Tibial nerve (tissue), 4 donors: ENCODE measurements around the gene PRDM1.

Experiments used
- EP300 ChIP-seq, 2 donors: sonication (generic); formaldehyde crosslinking; IDR thresholded peaks; one replicate each; pipeline ENCODE4 v1.6.1; 2017; ENCODE audit warnings: antibody characterized with exemption in 2 of 2, mild to moderate bottlenecking in 1 of 2
- POLR2A ChIP-seq, 2 donors: fragments of 450-650 bp; IDR thresholded peaks; one replicate each; pipeline ENCODE4 v1.6.1; 2017; ENCODE audit warnings: antibody characterized with exemption in 2 of 2, mild to moderate bottlenecking in 2 of 2, moderate library complexity in 2 of 2
- TF ChIP-seq, protein P1 (sequence below), 5 experiments: fragments of 200-600 bp in 3 of 5; fragments of 450-650 bp in 2 of 5; sonication (generic) in 3 of 5; IDR thresholded peaks; one replicate each; pipeline ENCODE4 v1.5.1; 2016 to 2019; ENCODE audit warnings: antibody characterized with exemption in 5 of 5, mild to moderate bottlenecking in 3 of 5, moderate library complexity in 2 of 5

DNA sequence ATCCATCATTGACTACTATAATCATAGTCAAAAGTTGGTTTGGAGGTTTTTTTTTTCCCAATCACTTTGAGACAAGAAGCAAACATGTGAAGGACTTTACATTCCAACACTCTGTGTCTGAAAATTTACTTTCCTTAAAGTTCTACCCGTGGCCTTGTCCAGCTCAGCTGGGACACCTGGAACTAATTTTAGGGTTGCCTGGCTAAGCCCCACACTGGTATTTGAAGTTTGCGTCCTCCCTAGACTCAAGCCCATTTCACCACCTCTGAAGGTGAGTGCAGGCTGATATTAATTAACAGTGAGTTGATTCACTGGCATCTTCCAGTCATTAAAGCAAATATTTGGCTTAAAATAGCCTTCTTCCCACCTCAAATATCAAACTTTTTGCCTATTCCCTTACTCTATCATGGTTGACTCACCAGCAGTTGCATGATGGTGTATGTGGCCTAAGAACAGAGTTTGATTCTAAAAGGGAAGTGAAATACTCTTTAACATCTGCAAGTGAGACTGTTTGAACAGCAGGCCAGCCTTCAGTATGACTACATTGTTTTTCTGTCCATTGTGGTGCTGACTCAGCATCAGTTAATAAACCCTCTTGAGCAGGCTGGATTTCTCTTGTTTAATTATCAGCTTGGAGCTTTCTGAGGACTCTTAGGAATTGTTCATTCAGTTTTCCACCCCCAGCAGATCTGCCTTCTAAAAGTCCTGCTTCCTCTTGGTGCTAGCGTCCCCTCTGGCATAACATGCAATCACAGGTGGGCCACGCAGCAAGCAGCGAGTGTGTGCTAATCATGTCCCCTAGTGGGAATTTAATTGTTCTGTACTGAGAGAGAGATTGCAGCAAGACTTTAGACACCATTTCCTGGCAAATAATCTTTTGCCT lies 1.8 kb upstream of the PRDM1 start:
- TF ChIP-seq, protein P1, sequence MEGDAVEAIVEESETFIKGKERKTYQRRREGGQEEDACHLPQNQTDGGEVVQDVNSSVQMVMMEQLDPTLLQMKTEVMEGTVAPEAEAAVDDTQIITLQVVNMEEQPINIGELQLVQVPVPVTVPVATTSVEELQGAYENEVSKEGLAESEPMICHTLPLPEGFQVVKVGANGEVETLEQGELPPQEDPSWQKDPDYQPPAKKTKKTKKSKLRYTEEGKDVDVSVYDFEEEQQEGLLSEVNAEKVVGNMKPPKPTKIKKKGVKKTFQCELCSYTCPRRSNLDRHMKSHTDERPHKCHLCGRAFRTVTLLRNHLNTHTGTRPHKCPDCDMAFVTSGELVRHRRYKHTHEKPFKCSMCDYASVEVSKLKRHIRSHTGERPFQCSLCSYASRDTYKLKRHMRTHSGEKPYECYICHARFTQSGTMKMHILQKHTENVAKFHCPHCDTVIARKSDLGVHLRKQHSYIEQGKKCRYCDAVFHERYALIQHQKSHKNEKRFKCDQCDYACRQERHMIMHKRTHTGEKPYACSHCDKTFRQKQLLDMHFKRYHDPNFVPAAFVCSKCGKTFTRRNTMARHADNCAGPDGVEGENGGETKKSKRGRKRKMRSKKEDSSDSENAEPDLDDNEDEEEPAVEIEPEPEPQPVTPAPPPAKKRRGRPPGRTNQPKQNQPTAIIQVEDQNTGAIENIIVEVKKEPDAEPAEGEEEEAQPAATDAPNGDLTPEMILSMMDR (IDR thresholded peaks at IDR 0.05): peak; percentile 14 to 65 (median 42)
- TF ChIP-seq EP300 (IDR thresholded peaks at IDR 0.05) (peak in 1 of 2 donors; percentile 60), POLR2A (IDR thresholded peaks at IDR 0.05) (no peak)
